Left lobe of liver (tissue), 2 donors: ENCODE results near the gene GMDS. TPM values are rescaled to one million over a fixed set of nuclear protein-coding genes. Genes with fewer than 3 reads are reported as not detected.

Experiments
- ATAC-seq: fragments of 200-7000 bp; cut with Tn5 transposase; one replicate; pipeline ENCODE4 v1.9.1; 2020; ENCODE audit warnings: mild to moderate bottlenecking, moderate library complexity
- DNase-seq: peaks from one replicate; pipeline ENCODE4 v3.0.0-alpha.2; 2020; ENCODE audit warnings: low spot score
- total RNA-seq: library from RNA; stranded (reverse); gene quantifications from one replicate; pipeline ENCODE4 v1.2.1, GENCODE V29; 2021
- donor health status: DM: no; HTN: no; CAD: no; lungs with moderate emphysema.
- donor health status: DM: no; HTN: yes; CAD: no.

Gene GMDS
- total RNA-seq, 1 donor from 2014 or later: 23.9 TPM

GRCh38 chr6:1640476-1640875, 604.9 kb downstream of the GMDS start:
- ATAC-seq: no peak
- no peak for DNase-seq

- no peak for ATAC-seq
- DNase-seq: no peak
Observed at GRCh38 chr6:1639430-1639829, 606.0 kb downstream of the GMDS start.

GRCh38 chr6:1636971-1637871, 608.2 kb downstream of the GMDS start:
- ATAC-seq (peak; percentile 21), DNase-seq (no peak)

- no peak for DNase-seq
- no peak for ATAC-seq
Observed at GRCh38 chr6:1636272-1636825, 609.1 kb downstream of the GMDS start.

GRCh38 chr6:1635305-1636010, 609.9 kb downstream of the GMDS start:
- ATAC-seq (no peak), DNase-seq (no peak)

- ATAC-seq: no peak
- no peak for DNase-seq
Observed at GRCh38 chr6:1634081-1634480, 611.3 kb downstream of the GMDS start.

- ATAC-seq: no peak
- DNase-seq: no peak
Observed at GRCh38 chr6:1633366-1634021, 611.9 kb downstream of the GMDS start.

GRCh38 chr6:1631251-1631650, 614.2 kb downstream of the GMDS start:
- DNase-seq (no peak), ATAC-seq (no peak)

- no peak for DNase-seq
- no peak for ATAC-seq
Observed at GRCh38 chr6:1630771-1631217, 614.6 kb downstream of the GMDS start.

- ATAC-seq: no peak
- no peak for DNase-seq
Observed at GRCh38 chr6:1630212-1630770, 615.1 kb downstream of the GMDS start.

- ATAC-seq: no peak
- DNase-seq: no peak
Observed at GRCh38 chr6:1629316-1629715, 616.1 kb downstream of the GMDS start.

- no peak for DNase-seq
- ATAC-seq: no peak
Observed at GRCh38 chr6:1627827-1628560, 617.4 kb downstream of the GMDS start.

- no peak for ATAC-seq
- no peak for DNase-seq
Observed at GRCh38 chr6:1626481-1626880, 618.9 kb downstream of the GMDS start.

GRCh38 chr6:1625794-1626435, 619.5 kb downstream of the GMDS start:
- DNase-seq: no peak
- ATAC-seq: no peak

GRCh38 chr6:1624851-1625781, 620.3 kb downstream of the GMDS start:
- DNase-seq (no peak), ATAC-seq (peak; percentile 72)

- ATAC-seq (peak; percentile 23), DNase-seq (no peak)
Observed at GRCh38 chr6:1624058-1624850, 621.2 kb downstream of the GMDS start.

GRCh38 chr6:1623769-1624057, 621.7 kb downstream of the GMDS start:
- DNase-seq (no peak), ATAC-seq (no peak)
